Heart left ventricle (tissue), 13 donors: Measurements from ENCODE around the gene TMBIM6.

Experiments used
- CTCF ChIP-seq, 12 donors: fragments of 200-600 bp; sonication (generic) in 4 of 12; IDR thresholded peaks; one replicate each; pipeline versions ENCODE4 v1.5.0 to v1.8.0; 2018 to 2022; ENCODE audit warnings: antibody characterized with exemption in 12 of 12, mild to moderate bottlenecking in 5 of 12
- POLR2A ChIP-seq, 2 donors: fragments of 450-650 bp; IDR thresholded peaks; one replicate each; pipeline ENCODE4 v1.6.1; 2017; ENCODE audit warnings: antibody characterized with exemption in 2 of 2, mild to moderate bottlenecking in 2 of 2, moderate library complexity in 2 of 2
- donor health status: ischemic (EF 13 %, LVEDD 7.1; RV severe dilation, severe dysfunction).
- donor health status: DM: no; HTN: yes; CAD: no.
- donor health status: DM: no; HTN: no; CAD: no.
- donor health status: ischemic (EF 25% LVEDD 6.9; RV normal size, moderate dysfunction).
- donor health status: ischemic (EF 25% LVEDD 5.7; RV mildly dilated, moderate dysfunction).
- donor health status: ischemic (EF 35%, LVEDD 5.7; RV mildly dilated, moderate dysfunction).
- donor health status: nonischemic (EF 11% LVEDD 7.7; RV severe dilation, severe dysfunction).
- donor health status: DM: yes; HTN: yes; CAD: no.
- donor health status: PGD.
- donor health status: ischemic (EF 29% LVEDD 5.4; RV normal size, mild dysfunction).
- donor health status: nonischemic (EF 23%, LVEDD 6.1; RV moderate dilation, normal function).

GRCh38 chr12:49705479-49706134, 35.8 kb upstream of the TMBIM6 start:
- TF ChIP-seq CTCF (IDR thresholded peaks at IDR 0.05) (no peak), POLR2A (IDR thresholded peaks at IDR 0.05) (no peak)
